Large intestine (tissue), 3 donors: ENCODE results near the gene HSPG2. TPM values are rescaled to one million over a fixed set of nuclear protein-coding genes. Genes with fewer than 3 reads are reported as not detected.
"Not testable (repeated sequence)": the region's sequence is repeated elsewhere in the genome, so short reads cannot be mapped to it uniquely, and the experiment has no call there.

Experiments used
- DNase-seq, 2 donors: peaks; one replicate each; pipeline versions ENCODE4 v3.0.0 to v3.0.0-alpha.2; 2013
- H3K27ac ChIP-seq: one replicate; pipeline ENCODE4 v1.5.1; 2013; ENCODE audit warnings: low read length
- H3K27me3 ChIP-seq: 2 replicates; pipeline ENCODE4 v1.6.1; 2013; ENCODE audit warnings: low read length; ENCODE audit not compliant: control insufficient read depth, insufficient read depth
- H3K36me3 ChIP-seq: 2 replicates; pipeline ENCODE4 v1.6.1; 2013; ENCODE audit warnings: low read length; ENCODE audit not compliant: control insufficient read depth, insufficient read depth
- H3K4me1 ChIP-seq: one replicate; pipeline ENCODE4 v1.6.1; 2013; ENCODE audit warnings: low read length; ENCODE audit not compliant: control insufficient read depth, insufficient read depth
- H3K4me3 ChIP-seq: one replicate; pipeline ENCODE4 v1.5.1; 2013; ENCODE audit warnings: low read length
- H3K9me3 ChIP-seq: one replicate; pipeline ENCODE4 v1.6.1; 2013; ENCODE audit warnings: mild to moderate bottlenecking, low read depth, low read length, moderate library complexity; ENCODE audit not compliant: control insufficient read depth
- WGBS: methylation state at CpG from one replicate; pipeline ENCODE4 v1.1.5; 2013; ENCODE audit warnings: low lambda C conversion rate; ENCODE audit not compliant: insufficient coverage; 5-methylcytosine and 5-hydroxymethylcytosine counted together
- polyA plus RNA-seq: library from polyadenylated mRNA; unstranded; fragments of 120-200 nt; gene quantifications from one replicate; pipeline ENCODE4 v1.2.1, GENCODE V29; 2013

HSPG2 gene
- polyA plus RNA-seq, 1 donor, result 70.4 TPM

DNA sequence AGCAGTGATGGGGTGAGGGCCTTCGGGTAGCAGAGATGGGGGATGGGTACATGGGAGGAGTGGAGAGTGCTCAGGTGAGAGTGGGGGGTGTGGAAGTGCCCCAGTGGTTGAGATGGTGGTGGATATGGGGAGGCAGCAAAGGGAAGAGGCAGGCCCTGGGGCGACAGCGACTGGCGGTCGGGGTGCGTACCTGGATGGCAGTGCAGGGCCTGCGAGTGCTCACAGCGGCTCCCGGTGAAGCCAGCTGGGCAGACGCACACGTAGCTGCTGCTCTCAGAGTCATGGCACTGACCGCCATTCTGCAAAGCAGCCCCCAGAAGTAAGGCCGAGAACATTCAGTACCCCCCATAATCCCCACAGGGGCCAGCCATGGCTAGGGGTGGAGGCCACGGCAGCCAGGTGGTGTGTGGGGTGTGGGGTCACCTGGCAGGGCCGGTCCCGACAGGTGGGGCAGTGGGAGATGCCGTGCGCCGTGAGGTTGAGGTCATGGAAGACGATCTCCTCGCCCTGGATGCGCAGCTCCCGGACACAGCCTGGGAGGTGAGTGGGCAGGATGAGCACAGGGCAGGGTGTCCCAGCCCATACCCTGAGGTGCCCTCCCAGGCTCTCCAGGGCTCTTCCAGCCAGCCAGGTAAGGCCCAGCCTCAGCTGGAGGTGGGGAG is 106.2 kb downstream of the HSPG2 start:
- no peak overlapping the region for H3K27ac ChIP-seq
- no peaks in the 10 kb centered on the region for H3K4me1 ChIP-seq
- WGBS, result no CpG with 5 or more reads among the region's 23 CpGs
- peaks cover 85% of the 10 kb centered on the region for H3K36me3 ChIP-seq
- DNase-seq, result no peak
- H3K9me3 ChIP-seq, result peaks cover 5% of the 10 kb centered on the region
- H3K4me3 ChIP-seq, result no peak overlapping the region
- H3K27me3 ChIP-seq, result no peaks in the 10 kb centered on the region

- Histone ChIP-seq H3K9me3 (no peaks in the 10 kb centered on the region), H3K27me3 (no peaks in the 10 kb centered on the region), H3K27ac (no peak overlapping the region), H3K4me1 (no peaks in the 10 kb centered on the region), H3K36me3 (peaks cover 80% of the 10 kb centered on the region), H3K4me3 (no peak overlapping the region)
- DNase-seq, result no peak
- WGBS, result no CpG with 5 or more reads among the region's 17 CpGs
These were observed 107.8 kb downstream of the HSPG2 start for GRCh38 chr1:21829294-21829693.

DNA sequence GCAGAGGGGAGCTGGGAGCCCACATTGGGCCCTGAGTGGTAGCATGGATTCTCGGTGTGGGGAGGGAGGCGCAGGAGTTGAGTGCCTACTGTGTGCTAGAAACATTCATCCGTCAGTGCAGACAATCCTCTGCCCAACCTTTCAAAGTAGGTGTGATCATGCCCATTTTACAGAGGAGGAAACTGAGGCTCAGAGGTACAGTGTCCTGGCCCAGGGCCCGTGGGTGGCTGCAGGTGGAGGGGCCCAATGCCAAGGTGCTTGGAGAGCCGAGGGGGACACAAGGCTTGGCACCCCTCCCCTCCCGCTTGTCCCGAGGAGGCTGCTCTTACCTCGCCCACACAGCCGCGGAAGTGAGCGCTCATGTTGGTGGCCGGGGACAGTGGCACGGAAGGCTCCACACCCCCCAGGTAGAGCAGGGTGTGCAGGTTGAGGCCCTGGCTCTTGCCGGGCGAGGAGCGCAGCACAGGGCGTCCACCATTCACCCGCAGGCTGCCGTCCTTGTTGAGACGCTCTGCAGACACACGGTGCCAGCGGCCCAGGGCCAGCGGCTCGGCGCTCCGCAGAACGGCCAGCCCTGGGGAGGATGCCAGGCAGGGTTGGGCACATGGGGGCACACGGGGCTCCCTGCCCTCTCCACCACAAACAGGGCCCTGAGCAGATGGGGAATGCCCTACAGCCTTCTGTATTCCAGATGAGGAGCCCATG is 108.5 kb downstream of the HSPG2 start:
- DNase-seq, result no peak
- WGBS, result no CpG with 5 or more reads among the region's 28 CpGs
- Histone ChIP-seq H3K36me3 (peaks cover 80% of the 10 kb centered on the region), H3K9me3 (no peaks in the 10 kb centered on the region), H3K27ac (no peak overlapping the region), H3K4me3 (no peak overlapping the region), H3K27me3 (no peaks in the 10 kb centered on the region), H3K4me1 (no peaks in the 10 kb centered on the region)

DNA sequence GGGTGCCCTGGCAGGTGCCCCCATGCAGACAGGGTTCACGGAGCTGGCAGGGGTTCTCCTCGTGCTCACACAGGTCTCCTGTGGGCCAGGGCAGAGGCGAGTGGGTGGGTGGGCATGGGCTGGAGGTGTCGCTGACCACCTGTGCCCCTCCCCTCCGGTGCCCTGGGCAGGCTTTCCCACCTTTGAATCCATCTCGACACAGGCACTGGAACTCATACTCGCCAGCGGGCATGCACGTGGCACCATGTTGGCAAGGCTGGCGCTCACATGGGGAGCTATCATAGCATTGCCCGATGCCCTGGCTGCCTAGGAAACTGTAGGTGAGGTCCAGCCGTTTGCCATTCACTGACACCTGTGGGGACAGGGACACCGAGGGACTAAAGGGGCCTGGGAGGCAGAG is 109.0 kb downstream of the HSPG2 start:
- Histone ChIP-seq H3K4me3 (no peak overlapping the region), H3K36me3 (peaks cover 79% of the 10 kb centered on the region), H3K9me3 (no peaks in the 10 kb centered on the region), H3K4me1 (no peaks in the 10 kb centered on the region), H3K27me3 (no peaks in the 10 kb centered on the region), H3K27ac (no peak overlapping the region)
- no CpG with 5 or more reads among the region's 13 CpGs for WGBS
- DNase-seq, result no peak

- 83% methylated on average over 1 of the region's 5 CpGs for WGBS
- no peaks in the 10 kb centered on the region for H3K4me1 ChIP-seq
- H3K9me3 ChIP-seq, result no peaks in the 10 kb centered on the region
These were observed 109.9 kb downstream of the HSPG2 start for GRCh38 chr1:21827141-21827679.

GRCh38 chr1:21826694-21827093 is 110.4 kb downstream of the HSPG2 start:
- peaks cover 78% of the 10 kb centered on the region for H3K36me3 ChIP-seq
- not testable (repeated sequence) for H3K4me3 ChIP-seq, DNase-seq, H3K27ac ChIP-seq, H3K27me3 ChIP-seq, H3K9me3 ChIP-seq, H3K4me1 ChIP-seq
- WGBS, result no CpG with 5 or more reads among the region's 10 CpGs

More at GRCh38 chr1:21827141-21827679, 109.9 kb downstream of the HSPG2 start:
- Histone ChIP-seq H3K27ac (no peak overlapping the region), H3K4me3 (no peak overlapping the region), H3K27me3 (no peaks in the 10 kb centered on the region), H3K36me3 (peaks cover 76% of the 10 kb centered on the region)
- no peak for DNase-seq

GRCh38 chr1:21825393-21825792 is 111.7 kb downstream of the HSPG2 start:
- Histone ChIP-seq H3K36me3 (peaks cover 73% of the 10 kb centered on the region), H3K4me3 (no peak overlapping the region), H3K27me3 (no peaks in the 10 kb centered on the region), H3K9me3 (no peaks in the 10 kb centered on the region), H3K4me1 (no peaks in the 10 kb centered on the region), H3K27ac (no peak overlapping the region)
- no peak for DNase-seq
- 100% methylated on average over 2 of the region's 7 CpGs for WGBS

DNA sequence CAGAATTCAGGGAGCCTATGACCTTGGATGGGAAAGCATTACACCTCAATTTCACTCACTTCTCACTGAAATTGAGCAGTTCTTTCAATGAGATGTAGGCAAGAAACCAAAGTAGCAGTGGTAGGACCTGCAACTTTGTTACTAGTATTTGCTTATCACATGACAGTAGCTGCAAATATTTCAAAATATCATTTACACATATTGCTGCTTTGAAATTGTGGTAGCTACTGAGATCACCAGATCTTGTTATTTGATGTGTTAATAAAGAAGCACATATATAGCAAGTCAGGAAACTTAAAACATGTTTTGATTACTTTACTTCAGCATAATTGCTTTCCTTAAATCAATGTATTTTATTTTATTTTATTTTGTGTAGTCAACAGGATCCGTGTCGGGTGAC is 112.2 kb downstream of the HSPG2 start:
- peaks cover 70% of the 10 kb centered on the region for H3K36me3 ChIP-seq
- H3K27ac ChIP-seq, result no peak overlapping the region
- H3K27me3 ChIP-seq, result no peaks in the 10 kb centered on the region
- no peak overlapping the region for H3K4me3 ChIP-seq
- H3K4me1 ChIP-seq, result no peaks in the 10 kb centered on the region
- no peak for DNase-seq
- WGBS, result no CpG with 5 or more reads among the region's 2 CpGs
- H3K9me3 ChIP-seq, result no peaks in the 10 kb centered on the region

GRCh38 chr1:21823980-21824702 is 113.0 kb downstream of the HSPG2 start:
- no peak for DNase-seq
- Histone ChIP-seq H3K9me3 (no peaks in the 10 kb centered on the region), H3K27me3 (no peaks in the 10 kb centered on the region), H3K27ac (no peak overlapping the region), H3K4me1 (no peaks in the 10 kb centered on the region), H3K36me3 (peaks cover 62% of the 10 kb centered on the region), H3K4me3 (no peak overlapping the region)
- no CpG with 5 or more reads among the region's 22 CpGs for WGBS

DNA sequence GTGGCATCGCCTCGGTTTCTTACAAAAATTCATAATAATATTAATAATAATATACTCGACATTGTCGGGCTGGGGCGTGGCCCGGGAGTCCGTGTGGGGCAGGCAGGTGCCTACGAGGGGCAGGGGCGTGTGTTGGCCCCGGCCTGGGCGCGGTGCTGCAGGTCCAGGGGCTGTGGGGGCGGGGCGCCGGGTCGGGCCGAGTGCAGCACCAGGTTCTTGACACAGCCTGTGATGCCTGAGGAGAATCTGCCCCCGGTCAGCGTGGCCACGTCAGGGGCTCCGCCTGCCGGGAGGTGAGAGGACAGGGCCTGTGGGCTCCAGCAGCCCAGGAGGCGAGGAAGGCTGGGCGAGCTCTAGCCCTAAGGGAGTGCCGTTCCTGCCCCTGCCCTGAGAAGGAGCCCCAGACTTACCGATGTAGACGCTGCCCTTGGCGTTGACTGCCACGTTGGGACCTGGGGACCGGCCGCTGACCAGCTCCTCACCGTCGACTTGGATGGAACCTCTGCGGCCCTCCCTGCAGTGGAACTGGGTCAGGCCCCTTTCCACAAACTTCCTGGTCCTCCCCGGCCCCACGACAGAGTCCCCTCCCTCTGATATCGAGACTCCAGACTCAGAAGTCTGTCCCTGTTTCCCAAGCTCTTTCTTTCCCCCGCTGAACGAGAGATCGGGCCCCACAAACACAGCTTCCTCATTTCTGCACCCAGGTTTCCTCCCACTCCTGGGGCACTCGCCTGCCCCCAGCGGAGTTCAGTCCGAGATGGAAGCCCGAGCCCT is 113.7 kb downstream of the HSPG2 start:
- DNase-seq, result no peak
- H3K27ac ChIP-seq, result no peak overlapping the region
- H3K9me3 ChIP-seq, result no peaks in the 10 kb centered on the region
- peaks cover 2% of the 10 kb centered on the region for H3K4me1 ChIP-seq
- H3K36me3 ChIP-seq, result peaks cover 54% of the 10 kb centered on the region
- no peak overlapping the region for H3K4me3 ChIP-seq
- 92% methylated on average over 4 of the region's 44 CpGs for WGBS
- H3K27me3 ChIP-seq, result no peaks in the 10 kb centered on the region
